Fibroblast of lung (primary cell): ENCODE data around the gene PROK2.

Experiments
- EZH2 ChIP-seq: IDR thresholded peaks from 2 replicates; pipeline ENCODE4 v1.5.1; 2012; ENCODE audit warnings: low read length, control low read depth, mild to moderate bottlenecking; ENCODE audit errors: missing control alignments
- TF ChIP-seq, protein P1 (sequence below), 2 donors: IDR thresholded peaks in 1 of 2; conservative IDR thresholded peaks in 1 of 2; 1 replicate in 1 of 2; 2 replicates in 1 of 2; pipeline ENCODE4 v1.5.1; 2011 to 2012; ENCODE audit warnings: low read length in 2 of 2, control low read depth in 1 of 2, inconsistent platforms in 1 of 2, low read depth in 1 of 2, mild to moderate bottlenecking in 1 of 2

DNA sequence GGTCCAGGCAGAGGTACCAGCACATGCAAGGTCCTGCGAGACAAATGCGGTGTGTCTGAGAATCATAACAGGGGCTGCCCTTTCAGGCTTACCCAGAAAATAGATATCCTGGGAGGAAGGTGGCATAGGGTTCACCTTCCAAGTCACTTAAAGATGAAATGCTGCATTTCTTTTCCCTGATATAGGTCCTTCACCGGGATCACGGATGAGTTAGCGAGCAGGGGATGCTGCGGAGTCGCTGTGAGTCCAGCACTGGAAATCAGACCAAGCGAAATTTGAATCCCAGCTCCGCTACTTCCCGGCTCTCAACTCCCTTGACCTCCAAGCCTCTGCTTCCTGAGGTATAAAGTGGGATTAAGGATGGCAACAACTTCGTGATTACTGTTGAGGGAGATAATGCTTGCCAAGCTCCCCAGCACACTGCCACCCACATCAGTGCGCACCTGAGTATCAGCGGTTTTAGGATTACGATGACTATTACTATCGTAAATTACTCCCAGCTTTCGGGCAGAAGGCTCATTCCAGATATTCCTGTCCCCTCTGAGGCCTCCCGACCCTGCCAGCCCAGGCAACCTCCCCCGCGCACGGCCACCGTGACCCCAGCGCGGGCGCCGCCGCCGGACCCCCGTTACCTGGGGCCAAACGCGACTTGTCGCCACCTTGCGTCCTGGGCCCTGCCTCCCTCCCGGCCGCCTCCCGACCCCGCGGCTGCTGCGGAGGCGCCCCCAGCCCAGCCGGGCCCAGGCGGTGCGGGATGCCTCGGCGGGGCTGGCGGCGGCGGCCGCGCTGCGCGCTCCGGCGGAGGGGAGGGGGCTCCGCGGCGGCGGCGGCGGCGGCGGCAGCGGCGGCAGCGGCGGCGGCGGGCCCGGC is 31.9 kb downstream of the PROK2 start:
- TF ChIP-seq, protein P1, sequence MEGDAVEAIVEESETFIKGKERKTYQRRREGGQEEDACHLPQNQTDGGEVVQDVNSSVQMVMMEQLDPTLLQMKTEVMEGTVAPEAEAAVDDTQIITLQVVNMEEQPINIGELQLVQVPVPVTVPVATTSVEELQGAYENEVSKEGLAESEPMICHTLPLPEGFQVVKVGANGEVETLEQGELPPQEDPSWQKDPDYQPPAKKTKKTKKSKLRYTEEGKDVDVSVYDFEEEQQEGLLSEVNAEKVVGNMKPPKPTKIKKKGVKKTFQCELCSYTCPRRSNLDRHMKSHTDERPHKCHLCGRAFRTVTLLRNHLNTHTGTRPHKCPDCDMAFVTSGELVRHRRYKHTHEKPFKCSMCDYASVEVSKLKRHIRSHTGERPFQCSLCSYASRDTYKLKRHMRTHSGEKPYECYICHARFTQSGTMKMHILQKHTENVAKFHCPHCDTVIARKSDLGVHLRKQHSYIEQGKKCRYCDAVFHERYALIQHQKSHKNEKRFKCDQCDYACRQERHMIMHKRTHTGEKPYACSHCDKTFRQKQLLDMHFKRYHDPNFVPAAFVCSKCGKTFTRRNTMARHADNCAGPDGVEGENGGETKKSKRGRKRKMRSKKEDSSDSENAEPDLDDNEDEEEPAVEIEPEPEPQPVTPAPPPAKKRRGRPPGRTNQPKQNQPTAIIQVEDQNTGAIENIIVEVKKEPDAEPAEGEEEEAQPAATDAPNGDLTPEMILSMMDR (conservative IDR thresholded peaks at IDR 0.05 in 1 of 2, IDR thresholded peaks at IDR 0.05 in 1 of 2; ENCODE audit: low read depth in 1 of 2, low read length in 2 of 2) = no peak
- TF ChIP-seq EZH2 = peak; percentile 70
